ENCODE measurements around the gene TMEM178B.

DNA sequence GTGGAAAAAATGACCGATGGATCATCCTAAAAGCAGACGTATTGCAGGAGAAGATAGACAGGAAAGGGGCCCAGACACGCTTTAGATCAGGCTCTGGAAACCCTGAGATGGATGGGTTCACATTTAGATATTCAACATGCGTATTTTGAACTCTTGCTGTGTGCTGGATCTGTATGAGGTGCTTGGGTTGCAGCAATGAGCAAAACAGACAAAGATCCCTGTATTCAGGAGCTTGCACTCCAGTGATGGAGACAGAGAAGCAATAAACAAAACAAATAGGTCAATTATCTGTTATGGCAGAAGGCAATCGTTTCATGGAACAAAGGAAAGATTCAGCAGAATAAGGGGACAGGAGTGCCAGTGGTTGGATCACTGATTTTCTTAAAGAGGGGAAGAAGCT lies 275.5 kb downstream of the TMEM178B start:
- TF ChIP-seq HOXB6 (CRISPR knock-in tag; IDR thresholded peaks at IDR 0.05; ENCODE audit: borderline replicate concordance) (no peak), TARDBP (IDR thresholded peaks at IDR 0.05) (no peak), NR2F6 (CRISPR knock-in tag; IDR thresholded peaks at IDR 0.05) (no peak), TRIM28 (IDR thresholded peaks at IDR 0.05) (no peak), NFATC3 (IDR thresholded peaks at IDR 0.05) (no peak), SIN3A (IDR thresholded peaks at IDR 0.05; ENCODE audit: borderline replicate concordance in 2 of 2, control insufficient read depth in 1 of 2, low read depth in 2 of 2, low read length in 2 of 2) (no peak)
- TF ChIP-seq, protein P1, sequence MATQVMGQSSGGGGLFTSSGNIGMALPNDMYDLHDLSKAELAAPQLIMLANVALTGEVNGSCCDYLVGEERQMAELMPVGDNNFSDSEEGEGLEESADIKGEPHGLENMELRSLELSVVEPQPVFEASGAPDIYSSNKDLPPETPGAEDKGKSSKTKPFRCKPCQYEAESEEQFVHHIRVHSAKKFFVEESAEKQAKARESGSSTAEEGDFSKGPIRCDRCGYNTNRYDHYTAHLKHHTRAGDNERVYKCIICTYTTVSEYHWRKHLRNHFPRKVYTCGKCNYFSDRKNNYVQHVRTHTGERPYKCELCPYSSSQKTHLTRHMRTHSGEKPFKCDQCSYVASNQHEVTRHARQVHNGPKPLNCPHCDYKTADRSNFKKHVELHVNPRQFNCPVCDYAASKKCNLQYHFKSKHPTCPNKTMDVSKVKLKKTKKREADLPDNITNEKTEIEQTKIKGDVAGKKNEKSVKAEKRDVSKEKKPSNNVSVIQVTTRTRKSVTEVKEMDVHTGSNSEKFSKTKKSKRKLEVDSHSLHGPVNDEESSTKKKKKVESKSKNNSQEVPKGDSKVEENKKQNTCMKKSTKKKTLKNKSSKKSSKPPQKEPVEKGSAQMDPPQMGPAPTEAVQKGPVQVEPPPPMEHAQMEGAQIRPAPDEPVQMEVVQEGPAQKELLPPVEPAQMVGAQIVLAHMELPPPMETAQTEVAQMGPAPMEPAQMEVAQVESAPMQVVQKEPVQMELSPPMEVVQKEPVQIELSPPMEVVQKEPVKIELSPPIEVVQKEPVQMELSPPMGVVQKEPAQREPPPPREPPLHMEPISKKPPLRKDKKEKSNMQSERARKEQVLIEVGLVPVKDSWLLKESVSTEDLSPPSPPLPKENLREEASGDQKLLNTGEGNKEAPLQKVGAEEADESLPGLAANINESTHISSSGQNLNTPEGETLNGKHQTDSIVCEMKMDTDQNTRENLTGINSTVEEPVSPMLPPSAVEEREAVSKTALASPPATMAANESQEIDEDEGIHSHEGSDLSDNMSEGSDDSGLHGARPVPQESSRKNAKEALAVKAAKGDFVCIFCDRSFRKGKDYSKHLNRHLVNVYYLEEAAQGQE (IDR thresholded peaks at IDR 0.05; ENCODE audit: borderline replicate concordance) = no peak
- TF ChIP-seq, protein P1 (CRISPR knock-in tag; IDR thresholded peaks at IDR 0.05; ENCODE audit: low read depth) = no peak
